ENCODE data around the gene TFPT.

The TFPT gene

GRCh38 chr19:54160182-54160811, 44.8 kb upstream of the TFPT start:
- peak overlapping the region; percentile 73 for H3K4me3 ChIP-seq (ENCODE audit: low read depth, low read length)
- no peak for TF ChIP-seq CTCF (IDR thresholded peaks at IDR 0.05; ENCODE audit: low read depth, low read length)

GRCh38 chr19:54159352-54160181, 44.1 kb upstream of the TFPT start, which contains the start of gene LENG1:
Gene LENG1 (minus strand): TSS chr19:54159721. CDS start chr19:54159695, 26 bp downstream.
- peak within 1 kb of the TSS; percentile 73 for H3K4me3 ChIP-seq (ENCODE audit: low read depth, low read length)
- 0 out of 2 replicates have a peak, but pooled peaks have one; percentile 6 for TF ChIP-seq CTCF (IDR thresholded peaks at IDR 0.05; ENCODE audit: low read depth, low read length)

- no peak for TF ChIP-seq CTCF (IDR thresholded peaks at IDR 0.05; ENCODE audit: low read depth, low read length)
- peak overlapping the region; percentile 68 for H3K4me3 ChIP-seq (ENCODE audit: low read depth, low read length)
Measured at GRCh38 chr19:54158812-54159351, 43.4 kb upstream of the TFPT start.

- no peak for TF ChIP-seq CTCF (IDR thresholded peaks at IDR 0.05; ENCODE audit: low read depth, low read length)
- no peak overlapping the region for H3K4me3 ChIP-seq (ENCODE audit: low read depth, low read length)
Measured at GRCh38 chr19:54156953-54157352, 41.5 kb upstream of the TFPT start.

- no peak overlapping the region for H3K4me3 ChIP-seq (ENCODE audit: low read depth, low read length)
- TF ChIP-seq CTCF (IDR thresholded peaks at IDR 0.05; ENCODE audit: low read depth, low read length), result no peak
Measured at GRCh38 chr19:54156490-54156889, 41.0 kb upstream of the TFPT start.

GRCh38 chr19:54155694-54156093, 40.2 kb upstream of the TFPT start:
- no peak overlapping the region for H3K4me3 ChIP-seq (ENCODE audit: low read depth, low read length)
- no peak for TF ChIP-seq CTCF (IDR thresholded peaks at IDR 0.05; ENCODE audit: low read depth, low read length)
